Measurements from ENCODE around the gene IL9. TPM values are rescaled to one million over a fixed set of nuclear protein-coding genes. Genes with fewer than 3 reads are reported as not detected.

Gene IL9
- total RNA-seq, 4 donors from 2014 or later: not detected

GRCh38 chr5:135851186-135851914, 44.3 kb downstream of the IL9 start:
- no peak for DNase-seq (ENCODE audit: low spot score in 2 of 2)
- TF ChIP-seq POLR2A (IDR thresholded peaks at IDR 0.05) (no peak), EP300 (IDR thresholded peaks at IDR 0.05) (no peak), CTCF (IDR thresholded peaks at IDR 0.05) (no peak)
- Histone ChIP-seq H3K27me3 (no peaks in the 10 kb centered on the region), H3K9me3 (peaks cover 0 to 13% (median 0%) of the 10 kb centered on the region in 4 donors), H3K4me3 (no peak overlapping the region), H3K4me1 (no peaks in the 10 kb centered on the region), H3K27ac (peak overlapping the region in 3 of 4 donors; percentile 43 to 78 (median 77)), H3K36me3 (no peaks in the 10 kb centered on the region)
- 77% methylated on average over 22 to 24 of the region's 24 CpGs for WGBS, 2 donors

- H3K27ac ChIP-seq: peak overlapping the region in 3 of 4 donors; percentile 25 to 78 (median 77)
- H3K27me3 ChIP-seq: no peaks in the 10 kb centered on the region
- TF ChIP-seq EP300 (IDR thresholded peaks at IDR 0.05) (no peak), CTCF (IDR thresholded peaks at IDR 0.05) (no peak), POLR2A (IDR thresholded peaks at IDR 0.05) (no peak)
- H3K4me3 ChIP-seq: no peak overlapping the region
- no peaks in the 10 kb centered on the region for H3K4me1 ChIP-seq
- DNase-seq (ENCODE audit: low spot score in 2 of 2): no peak
- H3K9me3 ChIP-seq: peaks cover 0 to 13% (median 0%) of the 10 kb centered on the region in 4 donors
- WGBS, 2 donors: 88 to 93% methylated on average over 6 of the region's 6 CpGs
- H3K36me3 ChIP-seq: no peaks in the 10 kb centered on the region
Measured at GRCh38 chr5:135850671-135851070, 45.0 kb downstream of the IL9 start.

GRCh38 chr5:135850231-135850630, 45.4 kb downstream of the IL9 start:
- no peak overlapping the region for H3K4me3 ChIP-seq
- H3K36me3 ChIP-seq: no peaks in the 10 kb centered on the region
- no peak for DNase-seq (ENCODE audit: low spot score in 2 of 2)
- H3K27ac ChIP-seq: peak overlapping the region in 3 of 4 donors; percentile 25 to 78 (median 77)
- TF ChIP-seq POLR2A (IDR thresholded peaks at IDR 0.05) (no peak), CTCF (IDR thresholded peaks at IDR 0.05) (no peak)
- WGBS, 2 donors: 75 to 79% methylated on average over 7 to 9 of the region's 9 CpGs
- H3K27me3 ChIP-seq: no peaks in the 10 kb centered on the region
- H3K4me1 ChIP-seq: no peaks in the 10 kb centered on the region
- H3K9me3 ChIP-seq: peaks cover 0 to 13% (median 0%) of the 10 kb centered on the region in 4 donors

GRCh38 chr5:135847976-135848375, 47.7 kb downstream of the IL9 start:
- TF ChIP-seq POLR2A (IDR thresholded peaks at IDR 0.05): no peak
- no peak for TF ChIP-seq CTCF (IDR thresholded peaks at IDR 0.05)
- Histone ChIP-seq H3K27me3 (no peaks in the 10 kb centered on the region), H3K9me3 (peaks cover 0 to 4% (median 0%) of the 10 kb centered on the region in 4 donors), H3K4me3 (no peak overlapping the region), H3K4me1 (no peaks in the 10 kb centered on the region), H3K27ac (peak overlapping the region in 2 of 4 donors; percentile 8 to 36), H3K36me3 (no peaks in the 10 kb centered on the region)
- 84 to 100% methylated on average over 1 of the region's 1 CpG for WGBS, 2 donors
- no peak for DNase-seq (ENCODE audit: low spot score in 2 of 2)

- TF ChIP-seq POLR2A (IDR thresholded peaks at IDR 0.05): no peak
- no peak for TF ChIP-seq EP300 (IDR thresholded peaks at IDR 0.05)
- no peak for TF ChIP-seq CTCF (IDR thresholded peaks at IDR 0.05)
- H3K4me3 ChIP-seq: no peak overlapping the region
- no peaks in the 10 kb centered on the region for H3K9me3 ChIP-seq
- peak overlapping the region in 2 of 4 donors; percentile 10 to 83 for H3K27ac ChIP-seq
- peaks cover 0 to 8% of the 10 kb centered on the region in 2 donors for H3K27me3 ChIP-seq
- H3K4me1 ChIP-seq: no peaks in the 10 kb centered on the region
- DNase-seq (ENCODE audit: low spot score in 2 of 2): no peak
- no peaks in the 10 kb centered on the region for H3K36me3 ChIP-seq
Measured at GRCh38 chr5:135846311-135846710, 49.3 kb downstream of the IL9 start.
